HAP-1 (cell line): ENCODE data around the gene SNAP91.

Experiments used
- DNase-seq, 2 experiments: peaks; one replicate each; pipeline ENCODE4 v3.0.0-alpha.2; 2016 to 2020; ENCODE audit warnings: low spot score in 2 of 2
- H3K27me3 ChIP-seq: fragments of 250-450 bp; sonication (Bioruptor Pico); 2 replicates; pipeline ENCODE4 v1.5.1; 2020; ENCODE audit warnings: low read depth, mild to moderate bottlenecking, moderate library complexity
- H3K36me3 ChIP-seq: fragments of 250-450 bp; sonication (Bioruptor Pico); replicated peaks from 2 replicates; pipeline ENCODE4 v1.5.1; 2020; ENCODE audit warnings: mild to moderate bottlenecking
- H3K4me1 ChIP-seq: fragments of 250-450 bp; sonication (Bioruptor Pico); 2 replicates; pipeline ENCODE4 v1.5.1; 2020; ENCODE audit warnings: mild to moderate bottlenecking
- H3K4me3 ChIP-seq: fragments of 250-450 bp; sonication (Bioruptor Pico); 2 replicates; pipeline ENCODE4 v1.5.1; 2020; ENCODE audit warnings: mild to moderate bottlenecking, moderate library complexity
- H3K9me3 ChIP-seq: fragments of 250-450 bp; sonication (Bioruptor Pico); 2 replicates; pipeline ENCODE4 v1.5.1; 2020; ENCODE audit warnings: mild to moderate bottlenecking, moderate library complexity
- in situ Hi-C: fragments of 300-500 bp; cut with MboI; formaldehyde crosslinking; loops from 3 replicates; pipeline ENCODE4 v1.14.3; 2020; ENCODE audit warnings: low sequenced_read_pairs, inconsistent platforms, mixed read lengths

The SNAP91 gene

GRCh38 chr6:83510791-83511190, 198.1 kb downstream of the SNAP91 start:
- Histone ChIP-seq H3K36me3 (no peaks in the 10 kb centered on the region), H3K4me1 (peaks cover 28% of the 10 kb centered on the region), H3K27me3 (no peaks in the 10 kb centered on the region), H3K9me3 (no peaks in the 10 kb centered on the region), H3K4me3 (no peak overlapping the region)
- in situ Hi-C loops, result loop anchor here (10.0 kb wide), 2 partner anchors 96 to 446 kb away; partner anchors contain the start of genes DOP1A and UBE3D
- peak in 1 of 2 experiments; percentile 38 for DNase-seq

- peaks cover 25% of the 10 kb centered on the region for H3K4me1 ChIP-seq
- H3K36me3 ChIP-seq, result no peaks in the 10 kb centered on the region
- DNase-seq, result no peak
- in situ Hi-C loops, result no loop called here
- no peaks in the 10 kb centered on the region for H3K27me3 ChIP-seq
- H3K9me3 ChIP-seq, result no peaks in the 10 kb centered on the region
- H3K4me3 ChIP-seq, result no peak overlapping the region
These were observed 199.5 kb downstream of the SNAP91 start for GRCh38 chr6:83509441-83509840.

GRCh38 chr6:83505356-83505755, 203.5 kb downstream of the SNAP91 start:
- H3K27me3 ChIP-seq, result no peaks in the 10 kb centered on the region
- in situ Hi-C loops, result no loop called here

More at GRCh38 chr6:83505356-83505755, 203.5 kb downstream of the SNAP91 start:
- Histone ChIP-seq H3K36me3 (no peaks in the 10 kb centered on the region), H3K4me3 (no peak overlapping the region), H3K9me3 (peaks cover 2% of the 10 kb centered on the region; the same call in 1 of the 2 replicates), H3K4me1 (peaks cover 5% of the 10 kb centered on the region)
- DNase-seq, result no peak
